HG03469 (cell line): ENCODE results near the gene CD4.

Source experiments
- ATAC-seq: cut with Tn5 transposase; IDR thresholded peaks from one replicate; pipeline ENCODE4 v1.9.1; 2021; ENCODE audit warnings: mild to moderate bottlenecking, moderate library complexity, moderate number of reproducible peaks; ENCODE audit not compliant: unreplicated experiment

CD4 gene

DNA sequence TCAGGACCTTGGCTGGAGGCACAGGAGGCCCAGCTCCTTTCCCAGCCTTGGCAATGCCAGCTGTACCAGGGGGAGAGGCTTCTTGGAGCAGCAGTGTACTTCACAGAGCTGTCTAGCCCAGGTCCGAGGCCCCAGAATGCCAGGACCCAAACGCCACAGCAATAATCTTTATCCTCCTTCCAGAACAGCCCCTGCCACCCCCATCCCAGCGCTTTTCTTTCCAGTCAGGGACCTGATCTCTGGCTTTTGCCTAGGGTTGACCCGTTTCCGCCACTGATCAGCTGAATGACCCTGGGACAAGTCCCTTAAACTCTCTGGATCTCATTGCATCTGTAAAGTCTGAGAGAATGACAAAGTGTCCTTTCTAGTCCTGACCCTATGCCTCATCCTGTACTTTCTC, 11.9 kb upstream of the CD4 start:
- ATAC-seq: no peak

DNA sequence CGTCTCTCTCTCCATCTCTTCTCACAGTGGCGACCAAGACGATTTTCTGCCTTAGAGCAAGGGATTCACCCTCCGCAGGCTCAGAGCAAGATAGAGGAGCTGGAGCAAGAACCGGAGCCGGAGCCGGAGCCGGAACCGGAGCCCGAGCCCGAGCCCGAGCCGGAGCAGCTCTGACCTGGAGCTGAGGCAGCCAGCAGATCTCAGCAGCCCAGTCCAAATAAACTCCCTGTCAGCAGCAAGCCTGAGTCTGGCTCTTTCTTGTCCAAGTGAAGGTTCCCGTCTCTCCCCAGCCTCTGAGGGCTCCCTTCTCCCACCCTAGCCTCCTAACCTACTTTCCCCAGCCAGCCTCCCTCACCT, 11.1 kb upstream of the CD4 start:
- ATAC-seq: no peak

DNA sequence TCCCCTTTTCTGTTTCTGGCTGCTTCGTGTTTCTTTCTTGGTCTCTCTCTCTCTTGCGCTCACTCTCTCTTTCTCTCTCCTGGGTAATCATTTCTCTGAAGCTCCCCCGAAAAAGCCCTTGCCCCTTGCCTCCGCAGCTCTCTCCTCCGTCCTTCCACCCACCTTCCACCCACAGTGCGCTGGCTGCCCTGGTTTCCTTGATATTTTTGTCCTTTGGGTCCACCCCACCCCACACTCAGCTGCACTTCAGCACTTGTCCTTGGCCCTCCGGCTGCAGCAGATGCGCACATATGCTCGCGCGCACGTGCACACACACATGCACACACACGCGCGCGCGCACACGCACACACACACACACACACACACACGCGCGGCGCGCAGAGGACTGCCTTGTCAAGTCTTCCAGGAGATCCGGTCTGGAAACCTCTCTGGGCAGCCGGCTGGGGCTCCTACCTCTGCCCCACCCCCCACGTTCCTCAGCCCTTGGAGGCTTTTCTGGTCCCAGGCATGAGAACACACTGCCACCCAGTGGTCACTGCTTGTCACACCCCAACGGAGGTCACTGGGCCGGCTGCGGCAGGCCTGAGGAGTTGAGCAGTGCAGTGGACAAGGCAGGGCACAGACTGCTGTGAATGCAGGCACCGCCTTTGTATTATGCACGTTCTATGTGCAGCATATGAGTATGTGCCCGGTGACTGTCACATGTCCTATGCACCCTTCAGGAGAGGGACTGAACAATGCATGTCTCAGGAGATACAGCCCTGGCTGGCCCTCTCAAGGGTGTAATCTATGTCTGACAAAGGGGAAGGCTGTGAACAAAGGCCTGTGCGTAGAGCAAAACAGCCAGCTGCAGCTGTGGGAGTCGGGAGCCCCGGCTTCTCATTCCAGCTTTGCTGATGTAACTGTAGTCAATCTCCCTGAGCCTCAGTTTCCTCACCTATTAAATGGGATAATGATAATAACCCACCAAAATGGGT, 10.5 kb upstream of the CD4 start:
- ATAC-seq: no peak

DNA sequence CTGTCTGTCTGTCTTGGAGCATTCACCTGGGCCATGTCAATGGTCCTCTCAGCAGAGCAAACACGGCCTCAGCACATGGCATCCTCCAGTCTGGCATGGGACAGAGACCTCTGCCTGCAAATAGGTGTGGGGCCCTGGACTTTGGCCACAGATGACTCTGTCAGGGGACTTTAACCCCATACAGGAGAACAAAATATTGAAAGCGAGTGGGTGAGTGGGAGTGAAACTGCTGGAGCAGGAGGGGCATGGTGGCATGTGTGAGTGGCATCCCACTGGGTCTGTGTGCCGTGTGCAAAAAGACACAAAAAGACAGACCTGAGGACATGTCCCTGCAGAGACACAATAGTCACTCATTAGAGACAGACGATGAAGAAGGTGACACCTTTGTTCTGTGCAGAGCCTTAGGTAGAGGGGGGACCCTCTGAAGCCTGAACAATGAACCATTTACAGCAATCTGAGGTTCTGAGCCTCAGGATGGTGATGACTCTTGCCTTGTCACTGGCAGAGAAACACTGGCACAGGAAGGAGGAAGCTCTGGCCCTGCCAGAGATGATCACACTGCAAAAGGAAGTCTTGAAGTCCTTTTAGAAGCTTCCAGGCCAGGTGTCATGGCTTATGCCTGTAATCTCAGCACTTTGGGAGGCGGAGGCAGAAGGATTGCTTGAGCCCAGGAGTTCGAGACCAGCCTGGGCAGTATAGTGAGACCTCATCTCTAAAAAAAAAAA, 9.5 kb upstream of the CD4 start:
- no peak for ATAC-seq

DNA sequence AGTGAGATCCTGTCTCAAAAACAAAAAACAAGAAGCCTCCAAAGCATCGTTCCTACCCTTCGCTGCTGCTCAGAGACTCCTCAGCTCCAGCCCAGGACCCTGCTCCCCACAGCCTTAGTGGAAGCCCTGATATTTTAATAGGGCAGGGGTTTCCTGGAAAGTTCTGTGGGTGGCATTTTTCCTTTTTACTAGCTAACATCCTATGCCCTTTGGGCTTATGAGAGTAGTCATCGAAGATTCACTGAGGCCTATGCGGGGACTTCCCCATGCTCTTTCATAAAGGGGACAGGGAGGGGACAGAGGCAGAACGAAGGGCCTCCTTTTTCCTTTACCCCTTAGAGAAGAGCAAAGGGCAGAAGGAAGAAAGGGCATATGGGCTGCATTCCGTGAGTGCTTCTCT, 8.8 kb upstream of the CD4 start:
- ATAC-seq: no peak

DNA sequence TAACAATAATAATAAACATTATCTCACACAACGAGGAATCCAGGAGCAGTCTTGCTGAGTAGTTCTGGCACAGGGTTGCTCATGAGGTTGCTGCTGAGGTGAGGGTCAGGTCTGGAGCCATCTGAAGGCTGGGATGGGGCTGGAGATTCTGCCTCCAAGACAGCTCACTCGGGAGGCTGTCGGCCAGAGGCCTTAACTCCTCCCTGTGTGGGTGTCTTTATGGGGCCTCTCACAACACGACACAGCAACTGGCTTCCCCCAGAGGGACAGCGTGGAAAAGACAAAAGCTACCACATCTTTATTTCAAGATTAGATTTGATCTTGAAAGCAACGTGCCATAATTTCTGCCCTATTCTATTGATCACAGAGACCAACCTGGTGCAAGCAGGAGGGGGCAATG, 7.2 kb upstream of the CD4 start:
- ATAC-seq: no peak

DNA sequence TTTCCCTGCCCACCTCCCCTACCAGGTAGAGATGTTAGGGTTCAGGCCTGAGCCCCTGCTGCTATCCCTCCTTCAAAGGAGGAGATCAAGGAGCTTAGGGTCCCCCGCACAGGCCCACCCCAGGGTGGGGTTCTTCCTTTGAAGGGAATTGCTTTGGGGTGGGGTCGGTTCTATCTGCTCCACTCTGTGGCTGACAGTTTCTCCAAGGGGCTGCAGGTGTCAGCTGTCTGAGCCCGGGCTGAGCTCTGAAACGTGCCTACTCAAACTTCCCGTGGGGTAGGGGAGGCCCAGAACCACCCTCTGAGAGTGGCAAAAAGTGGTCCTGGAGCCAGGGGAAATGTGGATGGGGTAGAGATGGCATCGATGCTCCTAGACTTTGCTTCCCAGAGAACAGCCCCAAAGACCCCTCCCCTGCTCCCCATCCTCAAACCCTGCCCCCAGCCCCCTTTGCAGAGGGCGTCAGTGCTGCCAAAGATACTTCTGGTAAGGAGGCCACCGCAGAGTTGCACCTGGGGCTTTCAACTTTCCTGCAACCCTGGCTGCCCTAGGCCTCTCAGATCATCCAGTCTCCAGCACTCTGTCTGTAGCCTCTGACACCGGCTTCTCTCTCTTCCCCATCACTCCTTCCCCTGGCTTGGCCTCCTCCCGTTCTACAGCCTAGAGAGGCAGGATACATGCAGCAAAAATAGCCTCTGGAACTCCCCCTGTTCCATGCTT, 6.3 kb upstream of the CD4 start:
- no peak for ATAC-seq

DNA sequence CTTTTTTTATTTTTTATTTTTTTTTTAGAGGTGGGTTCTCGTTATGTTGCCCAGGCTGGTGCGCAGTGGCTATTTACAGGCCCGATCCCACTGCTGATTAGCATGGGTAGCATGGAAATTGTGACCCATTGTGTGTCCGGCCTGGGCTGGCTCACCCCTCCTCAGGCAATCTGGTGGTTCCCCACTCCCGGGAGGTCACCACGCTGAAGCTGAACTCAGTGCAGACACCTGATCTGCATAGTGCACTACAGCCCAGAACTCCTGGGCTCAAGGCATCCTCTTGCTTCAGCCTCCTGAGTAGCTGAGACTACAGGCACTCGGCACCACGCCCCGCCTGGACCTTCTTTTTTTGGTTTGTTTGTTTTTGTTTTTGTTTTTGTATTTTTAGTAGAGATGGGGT, 5.5 kb upstream of the CD4 start:
- ATAC-seq: no peak

DNA sequence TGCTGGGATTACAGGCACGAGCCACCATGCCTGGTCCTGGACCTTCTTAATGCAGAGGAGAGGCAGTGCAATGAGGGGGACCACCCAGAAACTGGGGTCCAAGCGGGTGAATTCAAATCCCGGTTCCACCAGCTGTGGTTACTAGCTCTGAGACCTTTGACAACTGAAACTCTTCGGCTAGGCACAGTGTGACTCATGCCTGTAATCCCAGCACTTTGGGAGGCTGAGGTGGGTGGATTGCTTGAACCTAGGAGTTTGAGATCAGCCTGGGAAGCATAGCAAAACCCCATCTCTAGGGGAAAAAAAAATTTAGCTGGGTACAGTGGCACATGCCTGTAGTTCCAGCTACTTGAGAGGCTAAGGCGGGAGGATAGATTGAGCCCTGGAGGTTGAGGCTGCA, 5.0 kb upstream of the CD4 start:
- no peak for ATAC-seq

DNA sequence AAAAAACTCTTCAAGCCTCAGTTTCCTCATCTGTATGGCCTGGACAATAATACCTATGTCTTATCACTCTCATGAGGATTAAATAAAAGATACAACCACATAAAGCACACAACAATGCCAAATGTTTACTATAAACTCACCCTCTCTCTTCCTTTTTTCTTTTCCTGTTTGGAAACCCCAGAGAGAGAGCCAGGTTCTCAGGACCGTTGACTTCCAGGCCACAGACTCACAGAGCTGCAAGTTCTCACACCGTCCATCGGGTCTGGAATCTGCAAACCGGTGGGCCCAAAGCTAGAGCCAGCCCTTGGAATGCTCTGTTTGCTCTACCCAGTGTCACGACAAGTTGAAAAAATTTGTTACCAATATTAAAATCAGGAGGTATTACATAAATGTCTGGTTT, 4.6 kb upstream of the CD4 start:
- ATAC-seq: no peak

DNA sequence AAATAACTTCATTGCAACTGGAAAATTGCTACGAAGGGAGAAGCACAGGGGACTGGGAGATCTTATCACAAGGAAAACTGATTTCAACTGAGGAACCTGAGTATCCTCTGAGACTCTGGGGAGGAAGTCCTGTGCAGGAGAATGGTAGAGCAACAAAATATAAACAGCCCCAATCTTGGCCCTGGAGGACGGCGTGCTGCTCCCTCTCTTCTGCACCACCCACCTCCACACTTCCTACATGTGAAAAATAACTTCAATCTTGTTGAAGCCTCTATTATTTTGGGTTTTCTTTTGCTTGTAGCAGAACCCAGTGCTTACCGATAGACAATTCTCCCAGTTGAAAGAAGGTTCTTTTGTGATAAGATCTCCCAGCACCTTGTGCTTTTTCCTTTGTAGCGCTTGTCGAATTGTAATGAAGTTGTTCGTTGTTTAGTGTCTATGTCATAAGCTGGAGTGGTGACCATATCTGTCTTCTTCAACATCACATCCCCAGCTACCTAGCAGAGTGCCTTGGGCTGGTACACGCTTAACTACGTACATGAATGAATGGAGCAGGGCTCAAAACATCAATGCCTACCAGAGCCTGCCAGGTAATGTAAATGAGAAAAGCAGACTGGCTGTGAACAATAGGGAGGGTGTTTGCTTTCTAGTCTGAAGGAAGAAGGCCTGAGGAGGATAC, 2.8 kb upstream of the CD4 start:
- ATAC-seq: no peak

DNA sequence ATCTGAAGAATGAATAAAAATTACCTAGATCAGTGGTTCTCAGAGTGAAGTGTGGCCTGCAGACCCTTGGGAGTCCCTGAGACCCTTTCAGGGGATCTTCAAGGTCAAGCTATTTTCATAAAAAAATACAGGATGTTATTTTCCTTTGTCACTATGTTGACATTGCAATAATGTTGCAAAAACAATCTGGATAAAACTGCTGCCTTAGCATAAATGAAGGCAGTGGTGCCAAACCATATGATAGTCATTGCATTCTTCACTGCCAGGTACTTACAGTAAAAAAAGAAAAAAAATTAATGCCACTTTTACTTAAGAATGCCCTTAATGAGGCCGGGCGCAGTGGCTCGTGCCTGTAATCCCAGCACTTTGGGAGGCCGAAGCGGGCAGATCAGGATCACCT, 2.0 kb upstream of the CD4 start:
- no peak for ATAC-seq

DNA sequence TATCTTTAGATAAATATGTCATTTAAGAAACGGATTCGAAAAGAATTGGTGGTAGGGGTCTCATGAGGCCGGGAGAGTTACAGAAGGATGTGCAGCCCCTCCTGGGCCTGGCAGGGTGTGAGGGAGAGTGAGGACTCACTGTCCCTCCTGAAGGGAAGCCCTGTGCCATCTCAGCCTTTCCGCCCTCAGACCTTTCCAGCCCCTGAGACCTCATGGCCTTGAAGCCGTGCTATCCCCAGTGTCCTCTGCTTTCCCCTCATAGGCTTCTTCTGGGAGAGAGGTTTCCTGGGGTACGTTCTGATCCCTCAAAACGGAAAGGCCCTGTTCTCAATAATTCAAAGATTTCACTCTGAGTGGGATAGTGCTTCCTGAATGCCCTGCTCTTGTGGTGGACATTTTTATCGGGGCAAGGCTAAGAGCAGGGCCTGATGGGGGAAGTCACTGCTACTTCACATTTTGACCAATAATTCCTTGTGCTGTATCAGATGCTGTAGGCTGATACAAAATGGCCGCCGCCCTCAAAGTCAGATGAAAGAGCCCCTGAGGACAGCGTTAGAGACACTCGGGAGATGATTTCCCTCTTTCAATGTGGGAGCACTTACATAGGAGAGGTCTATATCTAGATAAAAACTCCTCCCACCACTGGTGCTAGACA, 1.3 kb downstream of the CD4 start:
- ATAC-seq: no peak

DNA sequence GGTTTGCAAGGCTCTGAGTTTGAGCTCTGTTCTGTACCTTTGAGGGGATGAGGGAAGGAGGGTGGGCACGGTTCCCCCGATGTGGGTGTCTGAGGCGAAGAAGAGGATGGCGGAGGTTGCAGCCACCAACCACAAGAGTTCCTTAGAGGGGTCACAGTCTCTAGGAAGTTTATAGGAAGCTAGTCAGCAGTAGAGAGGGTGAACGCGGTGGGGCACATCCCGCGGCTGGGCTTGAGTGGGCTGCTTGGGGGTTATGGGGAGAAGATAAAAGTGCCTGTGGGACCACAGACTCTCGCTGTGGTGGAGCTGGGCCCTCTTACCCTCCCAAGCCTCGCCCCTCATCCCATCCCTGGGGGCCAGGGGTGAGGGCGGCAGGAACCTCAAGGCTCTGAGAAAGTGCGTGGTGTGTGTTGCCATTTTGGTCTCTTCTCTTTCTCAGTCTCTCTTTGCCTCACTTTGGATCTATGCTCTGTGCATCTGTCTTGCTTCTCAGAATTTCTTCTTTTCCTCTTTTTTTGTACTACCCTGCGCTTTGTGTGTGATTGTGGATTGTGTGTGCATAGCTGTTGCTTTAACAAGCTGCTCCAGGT, 2.7 kb downstream of the CD4 start:
- ATAC-seq: no peak

DNA sequence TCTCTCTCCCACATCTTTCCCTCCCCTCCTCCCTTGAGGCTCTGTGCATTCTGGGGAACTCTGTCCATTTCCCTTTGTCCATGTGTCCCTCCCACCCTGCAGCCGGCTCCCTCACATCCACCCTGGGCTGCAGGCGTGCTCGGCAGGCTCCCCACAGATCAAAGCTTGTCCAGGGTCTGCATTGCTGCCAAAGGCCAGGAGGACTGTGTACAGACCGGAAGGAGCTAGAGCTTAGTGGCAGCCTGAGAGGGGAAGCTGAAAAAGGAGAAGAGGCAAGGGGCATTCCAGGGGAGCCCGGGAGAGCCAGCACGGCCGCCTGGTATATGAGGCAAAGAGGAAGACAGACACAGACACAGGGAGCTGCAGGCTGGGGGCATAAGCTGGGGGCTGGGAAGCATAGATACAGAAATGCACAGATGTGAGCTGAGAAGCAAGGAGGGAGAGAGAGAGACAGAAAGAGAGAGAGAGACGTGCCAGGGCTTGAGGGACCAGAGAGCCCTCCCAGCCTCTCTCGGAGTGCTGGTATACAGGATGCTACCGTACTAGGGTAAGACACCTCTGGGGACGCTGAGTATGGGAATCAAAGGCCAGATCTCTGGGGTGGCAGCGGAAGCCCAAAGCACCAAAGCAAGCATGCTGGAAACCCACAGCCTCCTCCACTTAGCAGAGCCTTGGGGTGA, 3.3 kb downstream of the CD4 start:
- no peak for ATAC-seq

DNA sequence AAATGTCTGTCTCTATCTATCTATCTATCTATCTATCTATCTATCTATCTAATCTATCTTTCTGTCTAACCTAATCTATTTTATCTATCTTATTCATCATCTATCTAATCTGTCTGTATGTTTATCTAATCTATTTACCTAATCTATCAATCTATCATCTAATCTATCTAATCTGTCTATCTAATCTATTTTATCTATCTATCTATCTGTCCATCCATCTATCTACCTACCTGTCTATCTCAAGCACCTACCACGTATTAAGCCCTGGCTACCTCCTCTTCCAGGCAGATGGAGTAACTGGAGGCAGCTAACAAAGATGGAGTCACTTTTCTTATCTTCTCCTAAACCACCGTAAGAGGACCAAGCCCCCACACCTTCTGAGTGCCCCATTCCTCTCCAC, 5.8 kb downstream of the CD4 start:
- ATAC-seq: no peak

DNA sequence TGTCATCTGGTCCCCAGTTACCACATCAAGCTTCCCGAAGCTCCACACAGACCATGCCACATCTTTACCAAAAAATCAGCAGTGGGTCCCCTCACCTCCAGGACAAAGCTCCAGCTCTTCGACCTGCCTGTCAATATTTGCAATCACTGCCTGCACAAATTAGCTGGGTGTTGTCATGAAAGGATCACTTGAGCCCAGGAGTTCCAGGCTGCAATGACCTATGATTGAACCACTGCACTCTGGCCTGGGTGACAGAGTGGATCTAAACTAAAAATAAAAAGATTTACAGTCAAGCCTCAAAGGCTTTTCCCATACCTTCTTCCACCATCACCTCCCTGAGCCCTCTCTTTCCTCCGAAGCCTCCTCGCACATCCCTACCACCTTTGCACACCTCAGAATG, 7.2 kb downstream of the CD4 start:
- no peak for ATAC-seq

DNA sequence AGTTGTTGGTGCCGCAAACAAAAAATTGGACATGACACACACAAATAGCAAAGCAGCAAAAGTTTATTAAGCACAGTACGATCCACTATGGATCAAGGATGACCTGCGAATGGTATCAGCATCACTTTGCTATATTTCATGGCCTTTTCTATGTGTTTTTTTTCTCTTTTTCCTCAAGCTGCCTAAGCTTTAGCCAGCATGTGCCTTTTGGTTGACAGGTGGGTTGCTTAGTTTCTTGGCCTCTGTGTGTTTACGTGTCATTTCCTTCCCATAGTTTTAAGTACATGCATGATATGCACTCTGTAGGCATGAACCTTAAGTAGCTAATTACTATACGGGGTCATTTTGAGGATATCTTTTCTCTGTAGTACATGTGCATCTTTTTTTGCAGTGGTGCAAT, 9.8 kb downstream of the CD4 start:
- ATAC-seq: no peak

DNA sequence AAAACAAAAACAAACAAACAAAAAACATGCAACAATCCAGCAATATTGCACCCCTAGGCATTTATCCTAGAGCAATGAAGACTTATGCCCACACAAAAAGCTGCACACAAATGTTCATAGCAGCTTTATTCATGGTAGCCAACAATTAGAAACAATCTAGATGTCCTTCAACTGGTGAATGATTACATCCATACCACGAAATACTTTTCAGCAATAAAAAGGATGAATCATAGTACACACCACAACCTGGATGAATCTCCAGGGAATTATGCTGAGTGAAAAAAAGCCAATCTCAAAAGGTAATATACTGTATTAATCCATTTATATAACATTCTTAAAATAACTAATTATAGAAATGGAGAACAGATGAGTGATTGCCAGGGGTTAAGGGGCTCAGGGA, 17.8 kb downstream of the CD4 start:
- ATAC-seq: no peak

DNA sequence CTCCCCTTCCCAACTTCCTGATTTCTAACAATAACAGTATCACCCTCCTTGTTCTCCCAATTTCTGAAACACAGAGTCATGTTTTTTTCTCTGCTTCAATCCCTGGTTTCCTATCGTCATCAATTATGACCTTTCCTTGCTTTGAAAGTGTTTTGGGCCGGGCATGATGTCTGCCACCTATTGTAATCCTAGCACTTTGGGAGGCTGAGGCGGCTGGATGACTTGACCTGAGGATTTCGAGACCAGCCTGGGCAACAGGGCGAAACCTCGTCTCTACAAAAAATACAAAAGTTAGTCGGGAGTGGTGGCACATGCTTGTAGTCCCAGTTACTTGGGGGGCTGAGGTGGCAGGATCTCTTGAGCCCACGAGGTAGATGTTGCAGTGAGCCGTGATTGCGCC, 19.7 kb downstream of the CD4 start:
- no peak for ATAC-seq
